ENCODE results near the gene INO80.

GRCh38 chr15:40986820-40987219, 129.3 kb downstream of the INO80 start:
- TF ChIP-seq CTCF (IDR thresholded peaks at IDR 0.05), result no peak
- no peak for TF ChIP-seq POLR2A (IDR thresholded peaks at IDR 0.05)
